H1 (cell line): ENCODE results near the gene DCTN2. TPM values are rescaled to one million over a fixed set of nuclear protein-coding genes. Genes with fewer than 3 reads are reported as not detected.
A peak's percentile ranks its signal among the peaks of the same experiment; 100 is the strongest.

Experiments used
- CTCF ChIA-PET: fragments of 300-600 bp; sonication (Branson Sonifier 250); formaldehyde crosslinking; loops from one replicate; lab custom pipeline; 2021; ENCODE audit not compliant: partially characterized antibody; lab: Charles Lee
- POLR2A ChIA-PET: fragments of 300-600 bp; sonication (Branson Sonifier 250); formaldehyde crosslinking; loops from one replicate; lab custom pipeline; 2021; ENCODE audit warnings: inconsistent platforms; ENCODE audit not compliant: partially characterized antibody; lab: Charles Lee
- DNase-seq, 2 experiments: peaks; one replicate each; pipeline versions ENCODE4 v3.0.0 to v3.0.0-alpha.2; 2010 to 2022; ENCODE audit warnings: low spot score in 2 of 2, low read depth in 1 of 2, mixed read lengths in 1 of 2
- FAIRE-seq: peaks from 2 replicates; lab custom pipeline; 2011; peaks lifted over from hg19 to GRCh38; lab: Jason Lieb, UNC
- H2AFZ ChIP-seq: 2 replicates; pipeline ENCODE4 v1.8.1; 2012; ENCODE audit warnings: low read length, inconsistent platforms
- H2AK5ac ChIP-seq: 2 replicates; pipeline ENCODE4 v1.6.1; 2013; ENCODE audit warnings: low read depth, low read length
- H2BK120ac ChIP-seq: replicated peaks from 2 replicates; pipeline ENCODE3; 2013; ENCODE audit warnings: low read depth, low read length, inconsistent platforms
- H2BK12ac ChIP-seq: 2 replicates; pipeline ENCODE4 v1.6.1; 2013; ENCODE audit warnings: low read depth, low read length
- H2BK15ac ChIP-seq: 2 replicates; pipeline ENCODE4 v1.6.1; 2013; ENCODE audit warnings: low read length
- H2BK20ac ChIP-seq: 2 replicates; pipeline ENCODE4 v1.6.1; 2013; ENCODE audit warnings: low read length
- H2BK5ac ChIP-seq: 2 replicates; pipeline ENCODE4 v1.6.1; 2013; ENCODE audit warnings: low read depth, low read length
- H3K14ac ChIP-seq: 2 replicates; pipeline ENCODE4 v1.6.1; 2013; ENCODE audit warnings: inconsistent platforms; ENCODE audit not compliant: insufficient read length
- H3K18ac ChIP-seq: 2 replicates; pipeline ENCODE4 v1.6.1; 2013; ENCODE audit warnings: low read length; ENCODE audit errors: extremely low read depth
- H3K23ac ChIP-seq: 2 replicates; pipeline ENCODE4 v1.6.1; 2013; ENCODE audit warnings: inconsistent platforms; ENCODE audit not compliant: insufficient read length
- H3K23me2 ChIP-seq: 2 replicates; pipeline ENCODE4 v1.6.1; 2013; ENCODE audit warnings: low read depth, low read length
- H3K27ac ChIP-seq: 2 replicates; pipeline ENCODE4 v1.6.1; 2011; ENCODE audit warnings: low read depth, low read length, inconsistent platforms
- H3K27me3 ChIP-seq, 4 experiments: replicated peaks in 1 of 4; 1 replicate in 1 of 4; 2 replicates in 3 of 4; pipeline versions ENCODE4 v1.6.1 to v1.8.1; 2011 to 2013; ENCODE audit warnings: low read length in 3 of 4, mild to moderate bottlenecking in 3 of 4, inconsistent platforms in 2 of 4, mixed read lengths in 2 of 4, moderate library complexity in 1 of 4; ENCODE audit not compliant: control insufficient read depth in 3 of 4, insufficient read depth in 3 of 4; ENCODE audit errors: extremely low read depth in 1 of 4
- H3K36me3 ChIP-seq, 4 experiments: 2 replicates each; pipeline versions ENCODE4 v1.6.1 to v1.8.1; 2011 to 2013; ENCODE audit warnings: mild to moderate bottlenecking in 4 of 4, low read length in 3 of 4, moderate library complexity in 2 of 4, control low read depth in 1 of 4, inconsistent platforms in 1 of 4; ENCODE audit not compliant: insufficient read depth in 4 of 4, control insufficient read depth in 2 of 4
- H3K4ac ChIP-seq: replicated peaks from 2 replicates; pipeline ENCODE3; 2013; ENCODE audit warnings: low read length, low read depth, mixed read lengths, inconsistent platforms; ENCODE audit not compliant: insufficient read length
- H3K4me1 ChIP-seq, 4 experiments: replicated peaks in 1 of 4; 1 replicate in 1 of 4; 2 replicates in 3 of 4; pipeline versions ENCODE4 v1.6.1 to v1.8.1; 2011 to 2013; ENCODE audit warnings: low read length in 3 of 4, inconsistent platforms in 2 of 4, mixed read lengths in 1 of 4; ENCODE audit not compliant: insufficient read depth in 4 of 4, control insufficient read depth in 3 of 4
- H3K4me2 ChIP-seq, 2 experiments: 2 replicates each; pipeline versions ENCODE4 v1.6.1 to v1.8.1; 2011 to 2013; ENCODE audit warnings: low read depth in 2 of 2, low read length in 2 of 2, control low read depth in 1 of 2, inconsistent platforms in 1 of 2, mild to moderate bottlenecking in 1 of 2; ENCODE audit not compliant: insufficient read depth in 1 of 2
- H3K4me3 ChIP-seq, 4 experiments: fragments of 200-600, 300-600 bp in 1 of 4; sonication (generic), shearing (Covaris generic), sonication (Bioruptor Twin) in 1 of 4; 2 replicates each; pipeline versions ENCODE4 v1.5.1 to v1.8.1; 2011 to 2016; ENCODE audit warnings: low read length in 4 of 4, low read depth in 3 of 4, control low read depth in 2 of 4, inconsistent platforms in 2 of 4, mild to moderate bottlenecking in 2 of 4, mixed read lengths in 1 of 4, moderate library complexity in 1 of 4; ENCODE audit not compliant: insufficient read depth in 2 of 4; ENCODE audit errors: extremely low read depth in 1 of 4
- H3K56ac ChIP-seq: replicated peaks from 2 replicates; pipeline ENCODE3; 2013; ENCODE audit warnings: low read depth, mild to moderate bottlenecking, mixed read lengths, low read length, inconsistent platforms; ENCODE audit not compliant: insufficient read length
- H3K79me1 ChIP-seq: 2 replicates; pipeline ENCODE4 v1.6.1; 2013; ENCODE audit warnings: low read depth, low read length, control low read depth
- H3K79me2 ChIP-seq, 2 experiments: 2 replicates each; pipeline versions ENCODE4 v1.6.1 to v1.8.1; 2012 to 2013; ENCODE audit warnings: low read length in 2 of 2, mild to moderate bottlenecking in 2 of 2, inconsistent platforms in 1 of 2; ENCODE audit not compliant: insufficient read depth in 2 of 2, control insufficient read depth in 1 of 2
- H3K9ac ChIP-seq, 4 experiments: replicated peaks in 1 of 4; 1 replicate in 1 of 4; 2 replicates in 3 of 4; pipeline versions ENCODE4 v1.6.1 to v1.8.1; 2011 to 2013; ENCODE audit warnings: low read depth in 3 of 4, low read length in 3 of 4, control low read depth in 2 of 4, mild to moderate bottlenecking in 2 of 4, moderate library complexity in 2 of 4, inconsistent platforms in 1 of 4; ENCODE audit errors: extremely low read depth in 1 of 4
- H3K9me3 ChIP-seq, 2 experiments: 2 replicates each; pipeline versions ENCODE4 v1.6.1 to v1.8.1; 2012 to 2013; ENCODE audit warnings: mild to moderate bottlenecking in 2 of 2, moderate library complexity in 2 of 2, control low read depth in 1 of 2, inconsistent platforms in 1 of 2, low read depth in 1 of 2, low read length in 1 of 2, mixed read lengths in 1 of 2; ENCODE audit not compliant: insufficient read depth in 2 of 2
- H4K20me1 ChIP-seq, 2 experiments: replicated peaks in 1 of 2; 2 replicates each; pipeline versions ENCODE3 to v1.8.1; 2011 to 2013; ENCODE audit warnings: inconsistent platforms in 2 of 2, low read length in 2 of 2, mild to moderate bottlenecking in 1 of 2; ENCODE audit not compliant: insufficient read depth in 2 of 2, control insufficient read depth in 1 of 2
- H4K5ac ChIP-seq: 2 replicates; pipeline ENCODE4 v1.6.1; 2013; ENCODE audit warnings: low read length, low read depth, mixed read lengths, inconsistent platforms; ENCODE audit not compliant: insufficient read length
- H4K8ac ChIP-seq: 2 replicates; pipeline ENCODE4 v1.8.0; 2013; ENCODE audit warnings: mild to moderate bottlenecking, moderate library complexity, low read length, inconsistent platforms; ENCODE audit not compliant: insufficient read depth; ENCODE audit errors: extremely low read depth
- H4K91ac ChIP-seq: replicated peaks from 2 replicates; pipeline ENCODE3; 2013; ENCODE audit warnings: low read length, mixed read lengths, inconsistent platforms; ENCODE audit not compliant: insufficient read length
- ASH2L ChIP-seq: fragments of 200-600, 300-600 bp; sonication (generic); IDR thresholded peaks from one replicate; pipeline ENCODE4 v1.7.1; 2017; ENCODE audit warnings: low read length
- BACH1 ChIP-seq: IDR thresholded peaks from 2 replicates; pipeline ENCODE4 v1.6.1; 2012; ENCODE audit warnings: low read length, improper control_type of control experiment
- CHD2 ChIP-seq: IDR thresholded peaks from 2 replicates; pipeline ENCODE4 v1.6.1; 2012; ENCODE audit warnings: low read length, improper control_type of control experiment
- EGR1 ChIP-seq: IDR thresholded peaks from 2 replicates; pipeline ENCODE4 v1.6.1; 2011; ENCODE audit warnings: low read depth, low read length, borderline replicate concordance
- EP300 ChIP-seq, 2 experiments: IDR thresholded peaks; 1 replicate in 1 of 2; 2 replicates in 1 of 2; pipeline ENCODE4 v1.6.1; 2011 to 2012; ENCODE audit warnings: low read depth in 2 of 2, low read length in 2 of 2, mild to moderate bottlenecking in 2 of 2, borderline replicate concordance in 1 of 2, inconsistent platforms in 1 of 2, moderate library complexity in 1 of 2
- EZH2 ChIP-seq: fragments of 200-600 bp; sonication (generic); IDR thresholded peaks from 2 replicates; pipeline ENCODE4 v1.7.1; 2012; ENCODE audit warnings: low read depth, mild to moderate bottlenecking, moderate library complexity, low read length, inconsistent platforms; ENCODE audit not compliant: severe bottlenecking
- GABPA ChIP-seq: IDR thresholded peaks from 2 replicates; pipeline ENCODE4 v1.6.1; 2011; ENCODE audit warnings: mild to moderate bottlenecking, low read length, moderate library complexity, borderline replicate concordance; ENCODE audit not compliant: insufficient read depth
- NANOG ChIP-seq: IDR thresholded peaks from 2 replicates; pipeline ENCODE4 v1.6.1; 2011; ENCODE audit warnings: low read length, low read depth, mild to moderate bottlenecking, inconsistent platforms; ENCODE audit not compliant: insufficient read depth, poor library complexity, severe bottlenecking
- POLR2A ChIP-seq, 2 experiments: IDR thresholded peaks; 1 replicate in 1 of 2; 2 replicates in 1 of 2; pipeline ENCODE4 v1.6.1; 2011; ENCODE audit warnings: low read depth in 2 of 2, low read length in 2 of 2, mild to moderate bottlenecking in 2 of 2; ENCODE audit errors: control extremely low read depth in 1 of 2
- TCF12 ChIP-seq: IDR thresholded peaks from 2 replicates; pipeline ENCODE4 v1.6.1; 2011; ENCODE audit warnings: low read depth, mild to moderate bottlenecking, low read length
- YY1 ChIP-seq: IDR thresholded peaks from 2 replicates; pipeline ENCODE4 v1.6.1; 2011; ENCODE audit warnings: low read depth, mild to moderate bottlenecking, low read length
- WGBS, 2 experiments: shearing (Covaris generic) in 1 of 2; methylation state at CpG; one replicate each; pipeline versions ENCODE4 v1.1.6 to v1.1.7; 2013 to 2015; ENCODE audit warnings: low lambda C conversion rate in 2 of 2, mixed read lengths in 2 of 2, inconsistent platforms in 1 of 2, low coverage in 1 of 2, missing lambda C conversion rate in 1 of 2; ENCODE audit not compliant: insufficient replicate concordance in 2 of 2, insufficient coverage in 1 of 2, insufficient read length in 1 of 2; ENCODE audit errors: extremely low coverage in 1 of 2, missing lambda C conversion rate in 1 of 2; 5-methylcytosine and 5-hydroxymethylcytosine counted together
- polyA plus RNA-seq, 7 experiments: library from polyadenylated mRNA; depleted of rRNA in 3 of 7; stranded (reverse) in 5 of 7; unstranded in 2 of 7; fragments of >200 nt in 5 of 7; fragments of 200-250 nt in 2 of 7; gene quantifications; 1 replicate in 5 of 7; 2 replicates in 1 of 7; 4 replicates in 1 of 7; pipeline versions ENCODE4 v1.2.1 to v1.2.3, GENCODE V29; 2011 to 2013; ENCODE audit warnings: missing spikeins in 2 of 7, mixed read lengths in 2 of 7
- total RNA-seq: library from RNA; stranded (reverse); fragmentation: NEBNext Ultra II Directional; extraction: Animal tissue kit (Norgen Biotek cat#: 25700); gene quantifications from 2 replicates; pipeline ENCODE4 v1.2.1, GENCODE V29; 2021

The DCTN2 gene
- total and polyA plus RNA-seq, 2 of the 8 experiments (the other 6 are each of a cell fraction or from before 2014, with no cell fraction given) = 90.3 to 91.9 TPM

GRCh38 chr12:57487597-57488401 is 59.2 kb downstream of the DCTN2 start, which contains the start of gene MARS1:
MARS1 (plus strand) TSS chr12:57488068; CDS start chr12:57488091, 23 bp downstream.
- Histone ChIP-seq H3K4me1 (peaks cover 0 to 7% (median 2%) of the 10 kb centered on the region in 4 experiments; a peak in 5 of 7 replicates), H2AK5ac (peak within 1 kb of the TSS; percentile 75), H3K27ac (peak within 1 kb of the TSS; percentile 93), H3K4ac (peak within 1 kb of the TSS; percentile 87), H4K91ac (peak within 1 kb of the TSS; percentile 44), H2AFZ (no peak within 1 kb of the TSS), H4K20me1 (peaks cover 0 to 3% of the 10 kb centered on the region in 2 experiments), H4K8ac (peak within 1 kb of the TSS; percentile 98), H2BK15ac (peak within 1 kb of the TSS; percentile 55; the same call in 1 of the 2 replicates), H3K14ac (no peak within 1 kb of the TSS), H3K56ac (peak within 1 kb of the TSS; percentile 85), H2BK20ac (no peak within 1 kb of the TSS), H4K5ac (peak within 1 kb of the TSS; percentile 83), H2BK5ac (peak within 1 kb of the TSS; percentile 98), H3K79me1 (peaks cover 8% of the 10 kb centered on the region; the same call in 1 of the 2 replicates), H3K23me2 (peaks cover 7% of the 10 kb centered on the region; the same call in 1 of the 2 replicates), H3K4me2 (peak within 1 kb of the TSS; percentile 66 to 74), H3K18ac (peak within 1 kb of the TSS; percentile 95), H3K9ac (peak within 1 kb of the TSS; percentile 87 to 99 (median 93)), H3K23ac (no peak within 1 kb of the TSS), H3K4me3 (peak within 1 kb of the TSS; percentile 77 to 99 (median 94)), H2BK12ac (peak within 1 kb of the TSS; percentile 91), H3K9me3 (no peaks in the 10 kb centered on the region; a peak in 1 of 4 replicates), H2BK120ac (no peak within 1 kb of the TSS), H3K79me2 (peaks cover 14 to 26% of the 10 kb centered on the region in 2 experiments), H3K27me3 (no peaks in the 10 kb centered on the region), H3K36me3 (peaks cover 21 to 40% (median 35%) of the 10 kb centered on the region in 4 experiments)
- DNase-seq (peak; percentile 85 to 88), FAIRE-seq (peak; percentile 39)
- CTCF ChIA-PET = interaction anchor here (0.6 to 25.1 kb wide), 6 partner anchors 10 to 96 kb away, joined by 3 to 441 read pairs (median 4); partner anchors contain the start of genes GLI1 and INHBE
- POLR2A ChIA-PET = interaction anchor here (1.0 to 1.5 kb wide), 5 partner anchors 39 to 358 kb away, joined by 3 to 5 read pairs (median 3); no protein-coding TSS in a partner anchor
- WGBS, 2 experiments = 15 to 100% methylated on average over 1 to 43 of the region's 47 CpGs
- TF ChIP-seq BACH1 = no peak
- TF ChIP-seq CHD2 = no peak
- TF ChIP-seq ASH2L = peak; percentile 83
- no peak for TF ChIP-seq TCF12
- no peak for TF ChIP-seq EZH2
- TF ChIP-seq EGR1 = 0 out of 2 replicates have a peak, but pooled peaks have one; percentile 25
- peak; percentile 69; the same call in 1 of the 2 replicates for TF ChIP-seq GABPA
- TF ChIP-seq POLR2A (IDR thresholded peaks at IDR 0.05; ENCODE audit: control extremely low read depth in 1 of 2, low read depth in 2 of 2, low read length in 2 of 2) = peak; percentile 77 to 97
- no peak for TF ChIP-seq EP300 (IDR thresholded peaks at IDR 0.05; ENCODE audit: borderline replicate concordance in 1 of 2, low read depth in 2 of 2, low read length in 2 of 2)
- TF ChIP-seq NANOG = no peak
- TF ChIP-seq YY1 = peak; percentile 80; the same call in 1 of the 2 replicates
